HG03571 (cell line): Measurements from ENCODE around the gene NELL1.
"Not testable (repeated sequence)": the region's sequence is repeated elsewhere in the genome, so short reads cannot be mapped to it uniquely, and the experiment has no call there.

Experiments
- ATAC-seq: cut with Tn5 transposase; IDR thresholded peaks from one replicate; pipeline ENCODE4 v1.9.1; 2021; ENCODE audit not compliant: unreplicated experiment

The NELL1 gene

DNA sequence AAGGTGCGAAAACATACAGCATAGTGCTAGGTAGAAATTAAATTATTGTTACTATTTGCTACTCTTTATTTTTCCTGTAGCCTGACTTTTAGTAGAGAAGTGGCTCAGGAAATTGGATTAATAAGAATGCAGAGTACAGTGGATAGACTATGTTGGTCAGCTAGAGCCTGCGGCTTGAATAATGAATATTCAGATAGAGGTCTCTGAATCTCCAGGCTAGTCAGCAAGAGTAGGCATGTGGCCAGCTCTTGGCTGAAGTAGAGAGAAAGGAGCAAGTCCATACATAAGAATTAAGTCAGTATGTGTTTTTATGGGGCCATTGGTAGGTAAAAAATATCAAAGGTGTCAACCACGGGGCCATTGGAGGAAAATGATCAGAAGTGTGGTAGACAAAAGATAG lies 413.5 kb downstream of the NELL1 start:
- ATAC-seq, result no peak

DNA sequence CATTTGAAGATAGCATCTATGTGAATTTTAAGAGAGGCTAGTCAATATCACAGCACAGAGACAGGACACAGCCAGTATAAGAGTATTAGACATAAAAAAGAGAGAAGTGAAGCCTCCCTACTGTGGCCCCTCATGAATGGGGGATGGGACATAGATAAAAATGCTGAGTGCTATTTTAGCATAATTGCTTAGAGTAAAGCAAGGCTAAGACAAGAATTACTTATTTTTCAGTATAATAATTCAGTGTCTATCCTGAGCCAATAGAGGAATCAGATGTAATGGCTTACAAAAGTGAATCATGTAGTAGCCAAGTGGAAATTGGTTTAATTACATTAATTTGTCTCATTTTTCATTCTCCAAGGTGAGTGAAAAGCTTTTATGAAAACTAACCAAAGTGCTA lies 419.5 kb downstream of the NELL1 start:
- ATAC-seq, result no peak

DNA sequence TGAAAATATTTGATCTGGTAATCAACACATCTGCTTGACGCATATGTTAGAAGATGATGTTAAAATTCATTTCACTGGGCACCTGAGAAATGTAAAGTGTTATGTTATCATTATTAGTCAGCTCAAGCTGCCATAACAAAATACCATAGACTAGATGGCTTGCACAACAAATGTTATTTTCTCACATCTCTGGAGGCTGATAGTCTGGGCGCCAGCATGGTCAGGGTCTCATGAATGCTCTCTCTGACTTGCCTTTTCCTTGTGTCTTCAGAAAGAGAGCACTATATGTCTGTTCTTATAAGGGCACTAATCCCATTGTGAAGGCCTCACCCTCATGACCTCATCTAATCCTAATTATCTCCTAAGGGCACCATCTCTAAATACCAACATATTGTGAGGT lies 435.3 kb downstream of the NELL1 start:
- ATAC-seq, result no peak

DNA sequence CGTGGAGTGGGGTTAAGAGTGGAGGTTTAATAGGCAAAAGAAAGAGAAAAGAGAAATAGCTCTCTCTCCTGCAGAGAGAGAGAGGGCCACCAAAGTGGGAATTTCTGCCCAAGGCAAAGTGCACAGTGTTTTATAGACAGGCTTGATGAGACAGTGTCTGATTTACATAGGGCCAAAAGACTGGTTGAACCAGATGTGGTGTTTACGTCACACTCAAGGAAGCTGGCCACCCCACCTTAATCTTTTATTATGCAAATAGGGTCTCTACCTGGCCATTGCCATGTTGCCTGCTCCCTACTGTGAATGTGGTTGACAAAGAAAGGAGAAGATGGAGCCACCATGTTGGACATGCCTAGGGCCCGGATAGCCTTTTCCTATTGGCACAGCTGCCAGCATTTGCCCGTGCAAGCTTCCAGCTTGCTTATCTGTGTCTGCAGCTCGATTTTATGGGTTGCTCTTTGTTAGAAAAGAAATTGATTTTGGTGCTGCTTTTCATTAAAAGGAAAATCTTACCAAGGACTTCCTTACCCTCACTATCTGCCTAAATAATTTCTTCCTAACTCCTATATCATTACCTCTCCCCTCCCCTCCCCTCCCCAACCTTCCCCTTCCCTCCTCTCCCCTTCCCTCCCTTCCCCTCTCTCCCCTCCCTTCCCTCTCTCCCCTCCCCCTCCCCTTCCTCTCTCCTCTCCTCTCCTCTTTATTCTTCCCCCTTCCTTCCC lies 436.0 kb downstream of the NELL1 start:
- no peak for ATAC-seq

DNA sequence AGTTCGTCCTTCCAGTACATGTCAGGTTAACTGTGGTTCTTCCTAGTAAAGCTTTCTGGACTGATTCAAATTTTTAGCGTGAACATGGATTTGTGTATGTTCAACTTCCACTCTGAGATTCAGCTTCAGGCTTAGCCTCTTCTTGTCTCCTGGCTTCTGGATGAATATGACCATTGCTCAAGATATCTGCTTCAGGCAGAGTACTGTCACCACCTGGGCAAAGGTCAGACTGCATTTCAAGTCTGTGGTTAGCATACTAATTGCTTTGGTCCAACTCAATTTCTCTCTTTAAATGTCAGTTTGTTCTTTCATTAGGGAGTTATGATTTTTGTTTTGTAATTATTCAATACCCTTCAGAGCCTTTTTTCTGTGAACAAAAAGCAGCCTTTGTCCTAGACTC lies 440.0 kb downstream of the NELL1 start:
- no peak for ATAC-seq

DNA sequence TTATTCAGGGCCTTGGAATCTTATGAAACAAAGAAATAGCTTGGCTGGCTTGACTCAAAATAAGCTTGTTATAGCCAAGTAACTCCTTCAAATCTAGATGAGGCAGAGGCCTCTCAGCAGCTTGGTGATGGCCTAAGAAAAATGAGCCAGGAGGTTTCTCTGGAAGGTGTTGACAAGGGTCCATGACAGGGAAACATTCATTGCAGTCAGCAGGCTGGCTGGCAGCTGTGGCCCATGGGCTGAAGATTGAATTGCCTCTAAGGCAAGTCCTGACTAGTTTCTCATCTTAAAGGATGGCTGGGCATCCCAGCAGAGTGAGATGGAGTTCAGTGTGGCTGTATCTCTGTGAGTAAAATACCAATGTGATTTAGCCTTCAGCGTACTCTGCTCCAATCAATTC lies 441.0 kb downstream of the NELL1 start:
- no peak for ATAC-seq

DNA sequence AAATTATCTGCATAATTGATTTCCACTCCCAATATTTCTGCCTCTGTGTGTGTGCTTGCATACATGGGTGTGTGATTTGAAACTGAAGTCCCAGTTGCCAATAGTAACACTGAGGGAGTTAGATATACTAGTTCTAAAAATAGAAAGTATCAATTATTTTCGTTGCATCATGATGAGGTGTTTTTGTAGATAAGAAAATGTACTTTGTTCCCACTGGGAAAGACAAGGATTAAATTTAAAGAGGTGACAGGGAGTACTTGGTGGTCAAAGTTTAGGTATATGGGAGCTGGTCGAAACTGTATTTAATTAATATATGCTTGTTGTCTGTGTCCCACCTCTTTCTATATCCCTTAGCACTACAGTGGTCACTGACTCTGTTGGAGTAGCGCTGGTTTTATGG lies 444.5 kb downstream of the NELL1 start:
- no peak for ATAC-seq

DNA sequence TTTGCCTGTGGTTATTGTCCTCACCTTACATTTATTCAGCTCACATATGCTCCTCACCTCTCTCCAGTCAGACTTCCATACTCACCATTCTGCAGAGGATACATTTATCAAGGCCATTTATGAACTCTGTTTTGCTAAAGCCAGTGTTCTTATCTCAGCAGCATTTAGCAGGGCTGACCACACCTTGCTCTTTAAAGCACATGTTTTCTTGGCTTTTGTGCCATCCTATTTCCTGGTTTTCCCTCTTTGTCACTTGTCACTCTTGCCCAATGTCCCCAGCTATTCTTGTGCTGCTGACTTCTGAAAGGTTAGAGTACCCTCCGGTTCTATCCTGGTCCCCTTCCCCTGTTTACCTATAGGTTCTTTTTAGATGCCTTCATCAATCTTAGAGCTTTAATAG lies 446.6 kb downstream of the NELL1 start:
- ATAC-seq, result no peak

DNA sequence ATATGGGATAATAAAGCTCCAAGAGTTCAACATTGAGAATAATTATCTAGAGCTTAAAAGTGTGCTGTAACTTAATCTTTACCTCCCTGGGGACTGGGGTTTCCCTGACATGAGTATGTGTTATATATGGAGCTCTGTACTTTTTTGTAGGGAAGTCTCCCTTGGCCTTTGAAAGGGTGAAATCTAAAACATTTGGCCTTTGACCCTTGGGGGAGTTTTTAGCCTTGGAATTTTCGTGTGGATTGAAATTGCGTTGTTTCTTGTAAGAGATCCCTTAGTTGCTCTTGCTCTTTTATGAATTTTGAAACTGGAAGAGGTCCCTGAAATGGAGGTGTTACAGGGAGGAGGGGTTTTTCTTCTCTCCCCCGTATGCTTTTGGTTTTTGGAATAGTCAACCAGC lies 450.0 kb downstream of the NELL1 start:
- no peak for ATAC-seq

DNA sequence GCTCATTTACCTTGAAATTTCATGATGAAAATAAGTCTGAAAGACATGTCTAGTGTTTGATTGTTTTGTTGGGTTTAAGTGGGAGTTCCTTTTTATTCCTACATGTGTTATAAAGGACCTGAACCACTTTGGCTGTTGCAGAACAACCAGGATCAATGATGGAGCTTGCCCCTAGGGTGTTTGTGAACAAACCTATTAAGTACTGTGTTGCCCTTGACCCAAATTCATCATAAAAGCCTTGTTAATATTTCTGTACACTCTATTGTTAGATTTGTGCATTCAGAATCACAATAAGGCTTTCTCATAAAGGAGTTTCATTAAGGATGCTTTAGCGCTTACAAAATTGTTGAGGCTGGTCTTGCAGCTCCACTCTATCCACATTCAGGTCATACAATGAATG lies 452.6 kb downstream of the NELL1 start:
- ATAC-seq, result no peak

DNA sequence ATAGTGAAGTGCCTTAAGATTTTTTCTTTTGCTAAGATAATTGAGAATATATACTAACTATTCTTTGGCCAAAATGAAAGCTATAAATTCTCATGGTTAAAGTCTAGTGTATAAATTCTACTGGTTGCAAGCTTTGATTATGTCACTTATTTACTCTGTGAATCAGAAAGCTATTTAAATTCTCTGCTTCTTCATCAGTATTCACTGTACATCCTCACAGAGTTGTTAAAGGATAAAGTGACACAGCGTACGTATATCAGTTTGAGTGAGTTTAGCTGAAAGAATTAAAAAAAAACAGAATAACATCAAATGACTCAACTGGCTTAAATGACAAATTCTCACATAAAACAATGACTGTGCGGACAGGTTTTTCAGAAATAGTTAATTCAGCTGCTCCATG lies 453.1 kb downstream of the NELL1 start:
- ATAC-seq, result no peak

DNA sequence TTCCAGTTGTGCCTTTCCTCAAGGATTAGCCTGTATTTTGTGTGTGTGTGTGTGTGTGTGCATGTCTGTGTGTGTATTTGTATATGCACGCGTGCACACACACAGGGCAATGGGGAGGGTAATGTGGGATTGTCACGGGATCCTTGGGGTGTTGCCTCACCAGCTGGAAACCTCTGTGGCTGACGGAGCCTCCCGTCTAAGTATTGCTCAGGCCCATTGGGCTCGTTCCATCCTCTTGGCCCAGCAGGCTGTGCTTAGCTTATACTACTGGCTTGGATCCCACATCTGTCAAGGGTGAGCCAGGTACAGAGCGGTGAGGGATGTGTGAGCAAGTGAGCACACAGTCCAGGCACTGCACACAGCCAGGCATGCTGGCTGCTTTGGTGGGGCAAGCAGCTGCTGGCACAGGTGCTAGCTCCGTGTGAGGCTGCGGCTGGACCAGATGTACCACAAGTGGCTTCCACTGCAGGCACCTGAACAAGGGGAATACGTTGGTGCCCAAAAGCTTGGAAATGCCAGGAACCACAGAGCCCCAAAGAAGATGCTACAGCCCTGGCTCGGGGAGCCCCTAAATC lies 462.8 kb downstream of the NELL1 start:
- no peak for ATAC-seq

DNA sequence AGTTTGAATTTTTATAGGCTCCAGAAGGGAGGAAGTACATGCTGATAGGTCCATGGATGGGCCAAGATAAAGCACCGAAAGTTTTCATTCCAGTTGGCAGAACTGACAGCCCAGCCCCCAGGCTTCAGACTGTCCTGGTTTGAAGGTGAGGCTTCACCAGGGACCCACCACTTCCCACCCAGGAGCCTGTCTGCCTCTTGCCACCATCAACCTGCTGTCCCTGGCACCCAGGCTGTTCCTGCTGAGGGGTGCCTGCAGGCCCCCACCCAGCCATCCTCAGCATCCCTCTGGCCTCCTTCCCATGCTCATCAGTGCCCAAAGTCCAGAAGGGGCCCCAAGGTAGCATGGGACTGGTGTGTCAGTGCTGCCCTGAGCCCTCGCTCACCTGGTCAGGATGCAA lies 463.9 kb downstream of the NELL1 start:
- no peak for ATAC-seq

DNA sequence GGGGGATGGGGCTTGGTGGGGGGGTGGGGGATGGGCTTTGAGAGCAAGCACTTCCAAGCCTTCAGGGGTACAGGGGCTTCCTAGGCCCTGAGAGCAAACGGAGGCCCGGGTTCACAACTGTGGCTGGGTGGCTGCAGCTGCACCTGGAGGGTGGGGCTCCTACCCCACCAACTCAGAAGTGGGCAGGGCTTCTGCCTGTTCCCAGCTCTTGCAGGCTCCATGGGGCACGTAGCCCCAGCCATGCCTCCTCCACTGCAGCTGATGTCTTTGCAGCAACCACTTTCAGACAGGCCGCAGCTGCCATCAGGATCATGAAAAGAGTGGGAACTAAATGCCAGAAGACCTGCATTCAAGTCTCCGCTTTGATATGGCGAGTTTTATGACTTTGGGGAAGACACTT lies 464.3 kb downstream of the NELL1 start:
- ATAC-seq, result no peak

DNA sequence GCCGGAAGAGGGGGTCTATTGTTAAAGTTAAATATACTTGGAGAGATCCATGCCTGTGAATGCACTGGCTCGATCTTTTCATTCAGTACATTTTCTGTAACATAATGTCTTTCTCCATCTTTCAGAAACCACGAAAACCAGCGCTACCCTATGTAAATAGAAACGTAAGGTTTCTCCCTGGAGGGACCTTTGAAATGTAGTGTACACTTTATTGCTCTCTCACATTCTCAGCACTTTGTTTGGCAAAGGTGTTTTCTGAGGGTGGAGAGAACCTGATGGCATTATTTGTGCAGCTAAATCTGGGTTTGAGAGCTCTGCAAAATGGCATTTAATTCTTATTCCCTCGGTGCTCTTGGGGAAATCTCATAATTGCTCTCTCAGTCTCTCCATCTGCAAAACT lies 468.4 kb downstream of the NELL1 start:
- no peak for ATAC-seq

DNA sequence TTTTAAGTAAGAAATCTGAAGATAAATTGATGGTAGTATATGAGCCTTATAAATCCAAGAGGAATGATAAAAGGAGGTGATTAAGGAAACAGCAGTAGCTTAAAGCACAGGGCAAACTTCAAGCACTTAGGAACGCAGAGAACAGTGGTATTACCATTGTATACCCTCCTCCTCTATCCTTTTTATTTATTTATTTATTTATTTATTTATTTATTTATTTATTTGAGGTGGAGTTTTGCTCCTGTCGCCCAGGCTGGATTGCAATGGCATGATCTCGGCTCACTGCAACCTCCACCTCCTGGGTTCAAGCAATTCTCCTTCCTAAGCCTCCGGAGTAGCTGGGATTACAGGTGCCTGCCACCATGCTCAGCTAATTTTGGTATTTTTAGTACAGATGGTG lies 472.2 kb downstream of the NELL1 start:
- ATAC-seq, result not testable (repeated sequence)

DNA sequence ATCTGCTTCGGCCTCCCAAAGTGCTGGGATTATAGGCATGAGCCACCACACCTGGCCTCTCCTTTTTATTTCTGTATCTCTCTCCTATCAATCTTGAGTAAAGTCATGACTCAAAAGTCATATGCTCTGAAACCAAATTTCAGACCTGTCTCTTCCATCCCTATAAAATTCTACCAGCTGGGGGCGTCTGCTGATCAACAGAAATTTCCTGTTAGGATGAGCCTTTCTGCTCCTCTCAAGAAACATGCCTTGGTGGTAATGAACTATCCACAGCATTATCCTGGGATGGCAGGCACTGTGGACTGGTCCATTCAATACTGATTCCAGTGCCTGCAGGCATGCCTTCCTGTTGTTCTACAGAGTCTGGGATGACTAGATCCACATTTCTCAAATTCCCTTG lies 472.6 kb downstream of the NELL1 start:
- no peak for ATAC-seq

DNA sequence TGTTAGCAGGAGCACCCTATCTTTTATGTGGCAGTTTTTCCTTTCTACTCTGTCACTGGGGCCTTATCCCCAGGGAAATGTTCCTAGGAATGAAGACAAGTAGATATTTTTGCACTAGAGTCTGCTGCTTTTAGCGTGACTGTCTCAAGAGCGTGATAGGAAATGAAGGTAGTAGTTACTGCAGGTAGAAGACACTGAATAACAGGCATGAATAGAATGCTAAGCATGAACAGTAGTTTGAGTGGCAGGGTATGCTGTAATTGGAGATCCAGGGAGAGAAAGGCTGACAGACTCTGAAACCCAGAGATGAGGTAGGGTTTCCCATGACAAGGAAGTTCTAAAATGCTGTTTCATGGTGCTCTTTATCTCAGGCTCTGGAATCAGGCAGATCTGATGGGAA lies 475.1 kb downstream of the NELL1 start:
- no peak for ATAC-seq

DNA sequence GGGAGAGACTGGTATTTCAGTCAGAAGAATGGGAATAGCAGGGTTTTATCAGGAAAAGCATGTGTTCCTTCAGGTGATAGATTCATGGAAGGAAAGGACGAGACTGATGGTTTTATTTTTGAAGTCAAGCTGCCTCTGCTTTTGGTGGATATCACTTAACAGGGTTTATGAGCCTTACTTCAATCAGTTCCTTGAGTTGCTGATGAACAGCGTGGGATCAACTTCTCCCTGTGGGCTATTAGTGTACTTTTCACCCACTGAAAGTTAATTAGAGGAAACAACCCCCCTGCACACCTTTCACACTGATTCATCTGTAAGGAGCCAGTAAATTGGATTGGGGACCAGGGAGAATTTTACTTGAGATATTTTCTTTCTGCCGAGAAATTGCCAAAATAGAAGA lies 479.0 kb downstream of the NELL1 start:
- no peak for ATAC-seq

DNA sequence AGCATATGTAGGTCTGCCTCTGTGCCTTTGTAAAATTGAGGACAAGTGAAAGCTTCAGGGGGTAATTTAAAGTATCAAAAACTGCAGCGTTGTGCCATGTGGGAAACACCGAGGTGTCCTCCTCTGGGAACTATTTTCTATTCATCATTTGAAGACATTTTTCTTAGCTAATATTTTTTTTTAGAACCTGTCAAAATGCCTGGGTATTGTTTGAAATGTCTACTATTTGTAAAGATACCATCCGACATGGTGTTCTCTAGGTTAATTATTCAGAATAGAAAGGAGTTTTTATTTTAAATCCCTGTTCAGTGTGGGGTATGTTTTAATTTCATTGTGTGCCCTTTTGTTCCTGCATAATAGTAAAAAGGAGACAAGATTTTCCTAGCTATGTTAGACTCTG lies 490.8 kb downstream of the NELL1 start:
- no peak for ATAC-seq

DNA sequence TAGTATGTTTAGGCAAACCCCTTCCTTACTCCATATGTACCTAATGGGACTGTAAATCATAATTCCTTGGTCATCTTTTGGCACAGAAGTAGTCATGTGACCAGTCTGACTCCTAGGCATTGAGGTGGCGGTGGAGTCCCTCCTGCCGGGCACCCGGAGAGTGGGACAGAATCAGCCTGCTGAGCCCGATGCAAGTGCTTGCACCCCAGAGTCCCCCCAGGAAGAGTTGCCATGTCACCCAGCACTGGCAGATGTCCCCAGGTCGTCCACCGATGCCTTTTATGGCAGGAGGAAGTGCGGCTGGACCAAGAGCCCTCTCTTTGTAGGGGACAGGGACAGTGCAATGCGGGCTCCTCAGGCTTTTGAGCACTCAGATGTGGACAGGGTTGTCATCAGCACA lies 500.3 kb downstream of the NELL1 start:
- ATAC-seq, result no peak

DNA sequence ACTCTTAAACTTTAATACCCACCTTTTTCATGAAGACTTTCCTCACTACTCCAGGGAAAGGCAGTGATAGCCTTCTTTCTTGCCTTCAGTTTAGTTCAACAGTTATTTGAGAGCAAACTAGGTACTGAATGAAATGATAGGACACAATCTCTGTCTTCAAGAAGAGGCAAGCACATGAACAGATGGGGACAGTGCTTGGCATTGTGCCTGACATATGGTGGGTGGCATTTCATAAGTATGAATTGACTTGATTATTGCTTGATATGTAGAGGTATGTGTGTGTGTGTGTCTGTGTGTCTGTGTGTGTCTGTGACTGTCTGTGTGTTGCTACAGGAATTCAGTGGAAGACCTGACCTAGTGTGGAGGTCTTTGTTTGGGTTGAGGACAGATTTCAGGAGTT lies 504.1 kb downstream of the NELL1 start:
- ATAC-seq, result no peak

DNA sequence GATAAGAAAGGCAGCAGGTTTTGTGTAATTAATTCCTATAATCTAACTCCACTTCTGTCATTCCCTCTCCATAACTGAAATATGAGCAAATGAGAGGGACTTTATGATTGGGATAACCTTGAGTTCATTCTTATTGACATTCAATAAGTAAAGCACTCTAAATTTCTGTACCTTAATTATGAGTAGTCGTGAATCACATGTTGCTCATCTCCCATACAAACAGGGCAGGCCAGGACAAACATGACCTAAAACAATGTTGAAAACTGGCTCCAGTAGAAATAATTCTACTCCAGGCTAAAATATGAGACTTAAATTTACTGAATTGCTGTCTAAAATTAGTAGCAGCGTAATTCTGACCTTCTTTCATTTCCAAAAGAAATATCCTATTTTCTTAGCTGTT lies 505.4 kb downstream of the NELL1 start:
- ATAC-seq, result no peak
